ENCODE measurements around the gene TOMM70. TPM values are rescaled to one million over a fixed set of nuclear protein-coding genes. Genes with fewer than 3 reads are reported as not detected.
"Not testable (repeated sequence)": the region's sequence is repeated elsewhere in the genome, so short reads cannot be mapped to it uniquely, and the experiment has no call there.

Gene TOMM70
- total RNA-seq, 3 donors from 2014 or later = 37.4 to 50.4 (median 44.2) TPM

- no peak for TF ChIP-seq CTCF (IDR thresholded peaks at IDR 0.05)
- no peak for ATAC-seq
- Histone ChIP-seq H3K4me1 (ENCODE audit: low read depth) (no peaks in the 10 kb centered on the region), H3K9me3 (no peaks in the 10 kb centered on the region), H3K36me3 (ENCODE audit: low read depth) (no peaks in the 10 kb centered on the region), H3K4me3 (no peak overlapping the region)
- DNase-seq = no peak
- intact Hi-C loops (cut with DNase I, micrococcal nuclease) = no loop called here
Measured at GRCh38 chr3:100348727-100349126, 52.2 kb downstream of the TOMM70 start.

- no peak for ATAC-seq
- peaks cover 4% of the 10 kb centered on the region for H3K36me3 ChIP-seq (ENCODE audit: low read depth)
- intact Hi-C loops (cut with DNase I, micrococcal nuclease) = no loop called here
Measured at GRCh38 chr3:100340527-100340926, 60.4 kb downstream of the TOMM70 start.

GRCh38 chr3:100339786-100340185 is 61.1 kb downstream of the TOMM70 start:
- no peak for ATAC-seq
- H3K36me3 ChIP-seq (ENCODE audit: low read depth) = peaks cover 4% of the 10 kb centered on the region
- no peak for DNase-seq
- H3K9me3 ChIP-seq = no peaks in the 10 kb centered on the region
- intact Hi-C loops (cut with DNase I, micrococcal nuclease) = no loop called here
- no peak overlapping the region for H3K4me3 ChIP-seq
- H3K4me1 ChIP-seq (ENCODE audit: low read depth) = no peaks in the 10 kb centered on the region
- TF ChIP-seq CTCF (IDR thresholded peaks at IDR 0.05) = no peak

More at GRCh38 chr3:100340527-100340926, 60.4 kb downstream of the TOMM70 start:
- no peak for TF ChIP-seq CTCF (IDR thresholded peaks at IDR 0.05)
- Histone ChIP-seq H3K9me3 (no peaks in the 10 kb centered on the region), H3K4me3 (no peak overlapping the region), H3K4me1 (ENCODE audit: low read depth) (no peaks in the 10 kb centered on the region)
- no peak for DNase-seq

GRCh38 chr3:100338911-100339310 is 62.0 kb downstream of the TOMM70 start:
- ATAC-seq = no peak
- intact Hi-C loops (cut with DNase I, micrococcal nuclease) = no loop called here
- Histone ChIP-seq H3K36me3 (ENCODE audit: low read depth) (peaks cover 4% of the 10 kb centered on the region), H3K4me3 (no peak overlapping the region), H3K9me3 (no peaks in the 10 kb centered on the region), H3K4me1 (ENCODE audit: low read depth) (no peaks in the 10 kb centered on the region)
- no peak for TF ChIP-seq CTCF (IDR thresholded peaks at IDR 0.05)
- no peak for DNase-seq

GRCh38 chr3:100336229-100336628 is 64.7 kb downstream of the TOMM70 start:
- H3K9me3 ChIP-seq; H3K4me1 ChIP-seq (ENCODE audit: low read depth); ATAC-seq; H3K4me3 ChIP-seq; intact Hi-C loops (cut with DNase I, micrococcal nuclease); H3K36me3 ChIP-seq (ENCODE audit: low read depth); DNase-seq: not testable (repeated sequence)

GRCh38 chr3:100335434-100335833 is 65.5 kb downstream of the TOMM70 start:
- Histone ChIP-seq H3K4me1 (ENCODE audit: low read depth) (no peaks in the 10 kb centered on the region), H3K4me3 (no peak overlapping the region), H3K9me3 (no peaks in the 10 kb centered on the region), H3K36me3 (ENCODE audit: low read depth) (no peaks in the 10 kb centered on the region)
- peak; percentile 40 for ATAC-seq
- DNase-seq = peak in 2 of 3 donors; percentile 29 to 63
- intact Hi-C loops (cut with DNase I, micrococcal nuclease) = no loop called here
- TF ChIP-seq CTCF (IDR thresholded peaks at IDR 0.05) = no peak
